RCC 7860 (cell line): ENCODE results near the gene SBNO2.
A peak's percentile ranks its signal among the peaks of the same experiment; 100 is the strongest.

Source experiments
- DNase-seq: peaks from one replicate; pipeline ENCODE4 v3.0.0-alpha.2; 2015; ENCODE audit warnings: low spot score
- FAIRE-seq: peaks from 2 replicates; lab custom pipeline; 2012; peaks lifted over from hg19 to GRCh38; lab: Jason Lieb, UNC

Gene SBNO2

DNA sequence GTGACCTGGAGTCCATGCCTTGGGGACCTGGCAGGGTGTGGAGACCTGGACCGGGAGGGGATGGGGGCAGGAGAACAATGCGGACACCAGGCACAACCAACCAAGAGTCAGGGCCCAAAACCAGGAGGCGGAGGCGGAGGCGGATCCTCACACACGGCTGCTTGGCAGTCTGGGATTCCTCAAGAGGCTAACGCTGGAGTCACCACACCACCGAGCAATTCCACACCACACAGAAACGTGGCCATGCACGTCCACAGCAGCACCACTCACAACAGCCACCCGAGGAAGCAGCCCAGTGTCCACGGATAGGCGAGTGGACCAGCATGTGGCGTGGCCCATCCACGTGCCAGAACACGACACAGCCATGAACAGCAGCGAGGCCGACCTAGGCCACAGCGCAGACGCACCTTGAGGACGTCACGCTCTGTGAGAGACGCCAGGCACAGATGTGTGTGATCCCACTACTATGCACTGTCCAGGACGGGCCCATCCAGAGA is 17.7 kb downstream of the SBNO2 start:
- no peak for DNase-seq

DNA sequence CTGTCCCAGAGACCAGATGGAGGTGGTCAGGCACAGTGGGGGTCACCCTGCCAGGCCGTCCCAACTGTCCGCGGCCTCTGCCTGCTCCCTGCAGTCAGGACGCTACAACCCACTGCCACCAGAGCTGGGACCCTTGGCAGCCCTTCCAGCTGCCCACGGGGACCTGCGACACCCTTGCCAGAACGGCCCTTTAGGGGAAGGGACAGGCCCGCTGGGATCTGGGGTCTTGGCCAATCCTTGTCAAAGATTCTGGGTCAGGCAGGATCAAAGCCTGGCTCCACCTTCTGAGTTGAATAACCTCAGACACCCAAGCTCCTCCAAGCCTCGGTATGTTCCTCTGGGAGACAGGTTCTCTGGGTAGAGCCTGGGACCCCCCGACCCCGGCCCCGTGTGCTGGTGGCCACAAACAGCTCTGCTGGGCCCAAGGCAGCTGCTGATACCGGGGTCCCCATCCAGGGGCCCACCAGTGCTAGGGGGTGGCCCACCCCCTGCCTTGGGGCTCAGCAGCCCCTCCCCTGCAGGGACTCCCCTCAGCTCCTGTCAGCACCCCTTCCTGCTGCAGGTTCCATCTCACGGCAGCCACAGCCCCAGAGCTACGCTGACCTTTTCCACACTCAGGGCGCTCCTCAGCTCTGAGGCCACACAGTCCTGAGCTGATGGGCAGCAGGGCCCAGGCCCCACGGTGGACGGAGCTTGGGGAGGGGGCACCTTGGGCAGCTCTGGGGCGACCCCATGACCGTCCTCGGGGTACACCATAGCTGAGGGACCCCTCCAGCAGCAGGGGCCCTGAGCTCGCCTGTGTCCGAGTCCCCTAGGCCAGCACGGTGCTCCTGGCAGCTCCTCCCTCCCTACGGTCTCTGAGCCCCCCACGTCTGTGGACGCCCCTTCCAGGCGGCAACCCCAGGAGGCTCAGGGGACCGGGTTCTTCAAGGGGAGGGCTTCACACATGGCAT is 18.4 kb downstream of the SBNO2 start:
- FAIRE-seq = no peak
- DNase-seq = no peak

More for the DNA sequence above, 17.7 kb downstream of the SBNO2 start:
- no peak for FAIRE-seq

DNA sequence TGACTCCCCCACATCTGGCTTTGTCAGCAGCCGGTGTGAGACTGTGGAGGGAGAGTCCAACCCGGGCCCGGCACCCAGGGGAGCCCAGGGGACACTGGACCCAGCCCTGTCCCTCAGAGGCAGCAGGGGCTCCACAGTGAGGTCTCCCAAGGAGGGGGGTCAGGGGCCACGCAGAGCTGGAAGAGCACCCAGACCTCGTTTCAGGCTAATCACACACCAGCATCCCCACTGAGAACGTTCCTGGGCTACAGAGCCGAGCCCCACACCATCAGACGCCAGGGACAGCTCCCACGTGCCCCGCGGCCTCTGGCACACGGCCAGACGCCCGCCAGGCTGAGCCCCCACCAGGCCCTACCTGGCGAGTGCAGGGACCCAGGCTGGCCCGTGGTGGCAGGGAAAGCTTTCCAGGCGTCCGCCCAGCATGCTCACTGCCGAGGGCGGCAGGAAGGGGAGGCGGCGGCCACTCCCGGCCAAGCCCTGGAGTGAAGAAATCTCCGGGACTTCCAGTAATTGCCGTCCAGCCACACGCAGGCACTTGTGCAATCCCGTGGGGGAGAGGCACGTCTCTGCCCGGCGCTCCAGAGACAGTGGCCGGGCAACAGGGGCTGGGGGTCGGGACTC is 19.2 kb downstream of the SBNO2 start:
- FAIRE-seq = peak; percentile 12
- peak; percentile 52 for DNase-seq

DNA sequence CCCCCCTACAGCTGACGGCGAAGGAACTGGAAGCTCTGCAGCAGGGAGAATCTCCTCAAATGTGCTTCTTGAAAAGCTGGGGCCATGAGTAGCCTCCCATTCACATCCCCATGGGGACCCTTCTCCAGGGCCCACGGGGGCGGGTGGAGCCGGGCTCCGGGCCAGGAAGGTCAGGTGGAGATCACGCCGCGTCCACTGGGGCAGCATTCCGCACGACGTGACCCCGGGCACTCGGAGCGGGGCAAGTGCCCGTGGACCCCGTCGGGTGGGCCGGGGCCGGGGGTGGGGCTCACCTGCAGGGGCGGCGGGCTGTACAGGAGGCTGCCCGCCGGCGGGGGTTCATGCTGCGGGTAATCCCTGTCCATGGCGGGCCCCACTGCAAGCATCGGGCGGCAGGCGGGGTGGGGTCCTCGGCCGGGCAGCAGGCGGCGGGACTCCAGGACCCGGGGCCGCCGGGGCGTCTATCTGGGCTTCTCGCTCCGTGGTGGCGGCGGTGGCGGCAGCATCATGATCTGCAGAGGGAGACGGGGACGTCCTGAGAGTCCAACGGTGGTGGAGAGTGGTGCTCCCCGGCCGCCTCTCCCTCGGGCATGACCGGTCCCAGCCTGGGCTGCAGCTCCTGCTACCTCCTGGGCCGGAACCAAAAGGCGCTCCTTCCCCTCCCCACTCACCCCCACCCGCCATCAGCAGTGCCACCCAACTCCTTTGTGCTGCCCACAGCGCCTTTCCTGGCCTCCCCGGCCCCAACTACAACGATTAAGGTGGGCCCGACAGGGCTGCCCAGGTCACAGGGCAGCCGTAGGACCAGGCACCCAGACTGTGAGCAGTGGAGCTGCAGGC is 20.0 kb downstream of the SBNO2 start:
- FAIRE-seq (no peak), DNase-seq (no peak)

DNA sequence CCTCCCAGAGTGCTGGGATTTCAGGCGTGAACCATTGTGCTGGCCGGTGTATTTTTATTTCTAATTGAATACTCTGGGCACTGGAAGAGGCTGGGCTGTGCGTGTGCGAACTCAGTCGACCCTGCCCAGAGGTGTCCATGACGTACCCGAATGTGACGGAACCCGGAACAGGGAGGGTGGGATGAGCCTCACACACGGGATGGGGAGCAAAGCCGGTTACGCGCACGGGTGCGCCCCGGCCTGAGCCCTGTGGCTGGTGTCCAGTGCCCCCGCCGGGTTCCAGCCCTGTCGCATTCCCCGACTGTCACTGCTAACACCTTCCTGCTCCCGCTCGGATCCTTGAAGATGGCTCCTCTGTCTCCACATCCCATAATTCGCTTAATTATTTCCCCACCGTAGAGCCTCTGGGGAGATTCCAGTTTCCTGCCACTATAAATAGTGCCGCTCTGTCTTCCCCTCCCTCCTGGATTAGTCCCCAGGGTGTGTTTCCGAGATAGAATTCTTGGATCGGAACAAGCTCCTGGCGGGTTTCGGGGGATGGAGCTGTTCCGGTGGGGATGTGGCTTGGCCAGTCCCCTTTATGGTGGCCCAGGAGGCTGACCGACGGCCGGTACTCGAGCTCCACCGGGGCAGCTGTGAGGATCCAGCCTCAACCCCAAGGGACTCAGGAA is 22.0 kb downstream of the SBNO2 start:
- DNase-seq (no peak), FAIRE-seq (no peak)

DNA sequence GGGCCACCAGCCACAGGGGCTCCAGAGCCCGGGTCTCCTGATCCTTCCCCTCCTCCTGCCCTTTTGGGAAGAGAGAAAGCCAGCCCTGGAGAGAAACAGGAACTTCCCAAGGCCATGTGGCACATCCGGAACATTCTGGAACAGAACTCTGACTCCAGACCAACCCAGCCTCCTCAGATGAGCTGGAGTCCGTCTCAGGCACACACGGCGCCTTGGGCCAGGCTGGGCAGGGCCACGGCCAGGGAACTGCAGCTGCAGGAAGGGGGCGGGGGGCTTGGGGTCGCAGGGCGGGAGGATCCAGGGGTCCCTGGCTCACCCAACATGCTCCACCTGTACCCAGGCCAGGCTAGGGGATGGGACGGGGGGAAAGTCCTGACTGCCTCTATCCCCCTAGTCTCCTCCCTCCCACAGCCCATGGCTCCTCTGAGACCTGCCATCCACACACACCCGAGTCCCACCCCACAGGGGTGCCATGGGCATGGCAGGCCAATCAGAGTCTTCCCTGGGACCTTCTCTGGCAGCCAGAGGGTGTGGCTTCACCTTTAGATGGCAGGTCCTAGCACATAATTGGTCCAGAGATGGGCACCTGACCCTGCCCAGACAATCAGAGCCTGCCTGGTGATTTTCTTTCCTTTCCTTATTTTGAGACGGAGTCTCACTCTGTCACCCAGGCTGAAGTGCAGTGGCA is 22.9 kb downstream of the SBNO2 start:
- no peak for FAIRE-seq

DNA sequence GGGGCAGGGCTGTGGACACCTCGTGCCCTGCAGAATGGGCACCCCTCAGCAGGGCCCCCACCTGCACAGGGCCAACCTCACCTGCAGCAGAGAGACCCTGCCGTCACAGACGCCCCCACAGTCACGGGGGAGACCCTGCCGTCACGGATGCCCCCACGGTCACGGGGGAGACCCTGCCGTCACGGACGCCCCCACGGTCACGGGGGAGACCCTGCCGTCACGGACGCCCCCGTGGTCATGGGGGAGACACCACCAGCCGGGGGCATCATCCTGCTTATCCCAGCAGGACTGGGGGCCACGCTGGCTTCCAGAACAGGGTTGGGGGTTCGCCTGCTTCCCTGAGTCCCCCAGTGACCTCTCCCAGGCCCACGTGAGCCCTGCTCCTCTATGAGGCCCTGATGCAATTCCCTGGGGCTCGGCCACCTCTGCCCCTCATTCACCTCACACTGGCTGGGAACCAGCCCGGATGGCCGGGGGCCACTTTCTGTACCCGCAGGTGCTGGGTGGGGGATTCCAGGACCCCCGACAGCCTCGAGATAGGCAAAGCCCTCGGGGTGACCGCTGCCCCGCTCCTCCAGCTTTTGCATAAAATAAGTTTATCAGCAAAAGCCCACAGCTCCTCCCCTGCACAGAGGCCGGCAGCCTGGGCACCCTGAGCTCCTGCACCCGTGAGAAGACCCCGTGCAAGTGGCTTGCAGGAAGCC is 23.6 kb downstream of the SBNO2 start:
- no peak for FAIRE-seq
- no peak for DNase-seq

More for the DNA sequence above, 22.9 kb downstream of the SBNO2 start:
- DNase-seq = no peak

DNA sequence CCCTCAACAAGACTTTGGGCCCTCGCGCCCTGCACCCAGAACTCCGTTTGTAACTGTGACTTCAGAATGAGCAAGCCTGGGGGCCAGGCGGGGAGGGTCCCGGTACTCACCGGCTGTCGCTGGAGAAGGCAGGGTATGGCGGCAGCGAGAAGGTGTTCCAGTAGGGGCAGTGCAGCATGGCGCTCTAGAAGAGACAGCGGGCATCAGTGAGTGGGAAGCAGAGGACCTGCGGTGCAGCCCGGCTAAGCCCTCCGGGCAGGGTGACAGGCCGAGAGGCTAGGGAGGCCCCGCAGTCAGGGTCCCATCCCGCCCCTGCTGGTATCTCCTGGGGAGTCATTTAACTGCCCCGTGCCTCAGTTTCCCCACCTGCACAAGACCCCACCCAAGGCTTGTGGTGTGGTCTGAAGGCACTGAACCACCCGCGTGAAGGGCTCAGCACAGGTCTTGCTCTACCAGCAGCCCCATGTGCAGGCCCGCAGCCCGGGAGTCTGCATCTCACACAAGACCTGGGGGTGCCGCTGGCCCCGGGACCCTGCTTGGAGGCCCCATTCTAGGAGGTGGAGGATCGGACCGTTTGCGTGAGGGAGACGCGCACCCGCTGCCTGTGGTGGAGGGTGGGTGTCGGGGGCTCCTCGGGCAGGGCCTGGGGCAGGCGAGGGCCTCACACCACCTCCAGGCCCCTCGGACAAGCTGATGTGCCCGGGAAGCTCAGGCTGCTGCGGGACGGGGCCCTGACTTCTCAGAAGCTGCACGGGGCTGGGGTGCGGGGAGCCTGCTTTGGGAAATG is 24.6 kb downstream of the SBNO2 start:
- DNase-seq = no peak
- no peak for FAIRE-seq

DNA sequence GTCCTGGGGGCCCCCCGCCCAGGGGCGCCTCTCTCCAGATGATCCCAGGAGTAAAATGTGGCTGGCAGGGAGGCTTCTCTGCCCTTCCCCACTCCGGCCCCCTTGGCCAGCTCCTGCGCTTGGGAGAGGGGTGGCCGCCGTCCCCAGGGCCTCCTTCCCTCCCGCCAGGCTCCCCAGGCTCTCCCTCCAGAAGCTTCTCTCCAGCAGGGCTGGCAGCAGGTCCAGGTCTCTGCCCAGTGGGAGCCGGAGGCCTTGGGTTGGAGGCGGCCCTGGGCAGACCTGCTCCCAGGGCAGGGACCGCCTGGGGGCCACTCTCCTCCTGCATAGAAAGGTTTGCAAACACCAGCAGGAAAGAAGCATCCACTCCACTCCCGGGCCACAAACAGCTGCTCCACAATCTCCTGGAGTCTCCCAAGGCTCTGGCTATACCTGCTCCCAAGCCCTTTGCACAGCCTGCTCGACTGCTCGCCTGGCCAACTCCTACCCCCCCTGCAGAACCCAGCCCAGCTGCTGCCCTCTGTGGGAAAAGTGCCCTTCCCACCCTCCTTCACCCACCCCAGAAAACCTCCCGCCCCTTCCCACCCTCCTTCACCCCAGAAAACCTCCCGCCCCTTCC is 26.0 kb downstream of the SBNO2 start:
- FAIRE-seq (no peak), DNase-seq (no peak)

DNA sequence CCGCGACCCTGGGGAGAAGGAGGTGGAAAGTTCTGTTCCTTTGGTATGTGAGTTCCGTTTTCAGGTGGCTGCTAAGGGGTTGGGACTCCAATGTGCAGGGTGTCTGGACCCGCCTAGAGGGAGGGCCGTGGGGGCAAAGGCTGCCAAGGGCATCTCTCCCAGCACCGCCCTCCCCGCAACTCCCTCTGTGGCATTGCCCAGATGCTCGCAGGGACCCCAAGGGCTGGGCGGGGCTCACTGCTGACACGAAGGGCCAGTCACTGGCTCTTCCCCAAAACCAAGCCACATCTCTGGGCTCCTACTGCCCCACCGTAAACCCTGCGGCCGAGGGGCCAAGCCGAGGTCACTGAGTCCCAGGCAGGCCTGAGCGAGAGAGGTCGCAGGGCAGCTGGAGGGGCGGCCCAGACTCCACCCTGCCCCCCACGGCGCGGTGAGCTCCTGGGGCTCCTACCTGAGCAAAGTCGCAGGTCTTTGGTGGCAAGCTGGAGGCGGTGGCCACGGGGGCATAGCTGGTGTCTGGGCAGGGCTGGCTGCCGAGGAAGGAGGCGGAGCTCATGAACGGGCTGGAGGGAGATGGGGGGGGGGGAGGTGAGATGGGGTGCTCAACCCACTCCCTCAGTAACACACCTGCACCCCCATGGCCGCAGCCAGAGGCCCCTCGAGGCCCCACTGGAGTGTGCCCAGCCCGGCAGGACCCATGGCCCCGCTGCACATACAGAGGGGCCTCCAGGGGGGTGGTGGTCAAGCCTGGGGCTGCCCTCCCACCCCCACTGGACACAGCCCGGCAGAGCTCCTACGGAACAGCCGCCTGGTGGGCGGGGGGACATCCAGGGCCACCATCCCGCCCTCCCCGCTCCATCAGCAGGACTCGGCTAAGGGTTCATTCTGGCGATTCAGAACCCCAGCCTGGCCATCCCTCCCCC is 26.9 kb downstream of the SBNO2 start:
- DNase-seq (no peak), FAIRE-seq (no peak)

DNA sequence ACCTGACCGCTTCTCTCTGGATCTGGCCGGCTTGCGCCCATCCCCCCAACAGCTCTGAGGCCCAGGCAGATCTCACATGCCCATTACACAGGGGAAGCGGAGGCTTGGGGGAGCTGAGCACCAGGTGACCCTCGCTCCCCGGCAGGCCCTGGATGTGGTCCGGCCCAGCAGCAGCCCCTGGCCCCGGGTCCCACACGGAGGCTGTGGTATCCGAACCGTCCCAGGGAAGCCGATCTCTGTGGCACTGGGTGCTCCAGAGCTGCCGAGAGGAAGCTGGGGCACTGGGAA is 27.7 kb downstream of the SBNO2 start:
- FAIRE-seq = no peak

DNA sequence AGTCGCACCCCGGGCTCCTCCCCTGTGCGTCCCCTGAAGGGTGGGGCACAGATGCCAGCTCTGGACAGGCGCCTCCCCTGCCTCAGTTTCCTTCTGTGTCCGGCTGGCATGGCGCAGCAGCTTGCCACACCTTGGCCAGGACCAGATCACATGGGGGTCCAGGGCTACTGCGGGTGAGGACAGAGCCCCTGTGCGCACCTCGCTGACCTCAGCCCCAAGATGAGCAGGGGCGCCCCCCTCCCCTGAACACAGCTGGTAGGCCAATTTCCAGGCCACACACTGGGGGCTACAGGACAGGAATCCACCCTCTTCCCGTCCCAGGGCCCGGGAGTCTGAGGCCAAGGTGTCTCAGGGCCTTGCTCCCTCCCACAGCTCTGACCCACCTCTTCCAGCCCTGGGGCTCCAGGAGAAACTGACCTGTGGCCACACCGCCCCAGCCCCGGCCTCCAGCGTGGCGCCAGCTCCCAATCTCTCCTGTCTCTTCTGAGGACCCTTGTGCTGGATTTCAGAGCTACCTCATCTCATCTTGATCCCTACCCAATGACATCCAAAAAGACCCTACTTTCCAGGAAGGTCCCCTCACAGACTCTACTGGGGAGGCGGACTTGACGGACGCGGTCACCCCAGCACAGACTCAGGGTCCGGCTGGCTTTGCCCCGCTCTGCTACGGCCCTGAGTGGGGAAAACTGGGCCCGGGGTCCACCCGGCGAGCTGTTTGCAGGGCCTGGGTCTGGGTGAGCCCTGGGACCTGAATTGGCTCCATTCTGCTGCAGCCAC is 28.2 kb downstream of the SBNO2 start:
- no peak for FAIRE-seq
- no peak for DNase-seq

More for the DNA sequence above, 27.7 kb downstream of the SBNO2 start:
- no peak for DNase-seq

DNA sequence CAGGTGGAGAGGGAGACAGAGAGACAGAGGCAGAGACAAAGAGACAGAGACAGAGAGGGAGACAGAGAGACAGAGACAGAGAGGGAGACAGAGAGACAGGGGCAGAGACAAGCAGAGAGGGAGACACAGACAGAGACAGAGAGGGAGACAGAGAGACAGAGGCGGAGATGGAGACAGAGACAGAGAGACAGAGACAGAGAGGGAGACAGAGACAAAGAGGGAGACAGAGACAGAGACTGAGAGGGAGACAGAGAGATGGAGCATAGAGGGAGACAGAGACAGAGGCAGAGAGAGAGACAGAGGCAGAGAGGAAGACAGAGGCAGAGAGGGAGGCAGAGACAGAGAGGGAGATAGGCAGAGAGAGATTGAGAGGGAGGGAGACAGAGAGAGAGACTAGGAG is 29.3 kb downstream of the SBNO2 start:
- no peak for FAIRE-seq

DNA sequence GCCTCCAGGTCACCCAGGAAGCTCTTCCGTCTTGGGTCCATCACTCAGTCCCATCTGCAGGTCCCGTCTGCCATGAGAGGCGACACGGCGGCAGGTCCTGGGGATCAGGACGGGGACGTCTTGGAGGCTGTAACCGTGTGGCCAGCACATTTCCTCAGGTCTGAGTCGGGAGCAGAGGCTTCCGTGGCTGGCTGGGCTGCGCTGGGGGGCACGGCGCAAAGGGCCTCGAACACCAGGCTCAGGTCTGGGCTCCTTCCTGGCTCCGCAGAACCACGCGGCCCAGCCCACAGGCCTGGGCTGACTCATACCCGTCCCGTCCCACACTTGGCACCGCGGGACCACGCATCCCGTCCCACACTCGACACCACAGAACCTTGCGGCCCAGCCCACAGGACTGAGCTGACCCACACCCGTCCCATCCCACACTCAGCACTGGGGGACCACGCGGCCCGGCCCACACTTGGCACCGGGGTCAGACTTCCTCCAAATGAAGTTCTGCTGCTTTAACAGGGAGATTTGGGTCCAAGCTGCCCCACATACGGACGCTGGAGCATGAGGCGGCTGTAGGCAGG is 30.2 kb downstream of the SBNO2 start:
- FAIRE-seq (no peak), DNase-seq (no peak)

More for the DNA sequence above, 29.3 kb downstream of the SBNO2 start:
- no peak for DNase-seq

DNA sequence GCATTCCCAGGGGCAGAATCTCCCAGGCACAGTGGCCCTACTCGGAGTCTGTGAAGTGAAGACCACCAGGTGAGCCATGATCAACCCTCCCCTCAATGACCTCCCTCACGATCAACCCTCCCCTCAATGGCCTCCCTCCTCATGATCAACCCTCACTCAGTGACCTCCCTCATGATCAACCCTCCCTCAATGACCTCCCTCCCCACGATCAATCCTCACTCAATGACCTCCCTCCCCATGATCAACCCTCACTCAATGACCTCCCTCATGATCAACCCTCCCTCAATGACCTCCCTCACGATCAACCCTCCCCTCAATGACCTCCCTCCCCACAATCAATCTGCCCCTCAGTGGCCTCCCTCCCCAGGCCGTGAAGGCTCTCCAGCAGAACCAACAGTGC is 32.1 kb downstream of the SBNO2 start:
- no peak for DNase-seq
- no peak for FAIRE-seq
